GM10266 (cell line): ENCODE measurements around the gene CYP46A1.

Experiments used
- DNase-seq: peaks from one replicate; pipeline ENCODE4 v3.0.0; 2012; ENCODE audit errors: extremely low spot score
- CTCF ChIP-seq: IDR thresholded peaks from 2 replicates; pipeline ENCODE4 v1.5.1; 2012; ENCODE audit warnings: mild to moderate bottlenecking, low read depth; ENCODE audit not compliant: control insufficient read depth, insufficient read depth; ENCODE audit errors: missing control alignments

The CYP46A1 gene

GRCh38 chr14:99750746-99751450 is 66.8 kb downstream of the CYP46A1 start:
- no peak for DNase-seq
- no peak for TF ChIP-seq CTCF

- no peak for DNase-seq
- TF ChIP-seq CTCF: no peak
Measured at GRCh38 chr14:99751539-99752485, 67.7 kb downstream of the CYP46A1 start.

- TF ChIP-seq CTCF: no peak
- DNase-seq: no peak
Measured at GRCh38 chr14:99752486-99753121, 68.5 kb downstream of the CYP46A1 start.

GRCh38 chr14:99753225-99754140 is 69.4 kb downstream of the CYP46A1 start:
- no peak for TF ChIP-seq CTCF
- DNase-seq: no peak

- no peak for DNase-seq
- no peak for TF ChIP-seq CTCF
Measured at GRCh38 chr14:99754141-99755067, 70.3 kb downstream of the CYP46A1 start.

GRCh38 chr14:99755068-99755405 is 70.9 kb downstream of the CYP46A1 start:
- no peak for DNase-seq
- no peak for TF ChIP-seq CTCF
